HG03139 (cell line): ENCODE results near the gene ATAD2B.

Source experiments
- ATAC-seq: cut with Tn5 transposase; IDR thresholded peaks from one replicate; pipeline ENCODE4 v1.9.1; 2021; ENCODE audit not compliant: unreplicated experiment

Gene ATAD2B

GRCh38 chr2:23705771-23706612 lies 220.9 kb downstream of the ATAD2B start:
- no peak for ATAC-seq

DNA sequence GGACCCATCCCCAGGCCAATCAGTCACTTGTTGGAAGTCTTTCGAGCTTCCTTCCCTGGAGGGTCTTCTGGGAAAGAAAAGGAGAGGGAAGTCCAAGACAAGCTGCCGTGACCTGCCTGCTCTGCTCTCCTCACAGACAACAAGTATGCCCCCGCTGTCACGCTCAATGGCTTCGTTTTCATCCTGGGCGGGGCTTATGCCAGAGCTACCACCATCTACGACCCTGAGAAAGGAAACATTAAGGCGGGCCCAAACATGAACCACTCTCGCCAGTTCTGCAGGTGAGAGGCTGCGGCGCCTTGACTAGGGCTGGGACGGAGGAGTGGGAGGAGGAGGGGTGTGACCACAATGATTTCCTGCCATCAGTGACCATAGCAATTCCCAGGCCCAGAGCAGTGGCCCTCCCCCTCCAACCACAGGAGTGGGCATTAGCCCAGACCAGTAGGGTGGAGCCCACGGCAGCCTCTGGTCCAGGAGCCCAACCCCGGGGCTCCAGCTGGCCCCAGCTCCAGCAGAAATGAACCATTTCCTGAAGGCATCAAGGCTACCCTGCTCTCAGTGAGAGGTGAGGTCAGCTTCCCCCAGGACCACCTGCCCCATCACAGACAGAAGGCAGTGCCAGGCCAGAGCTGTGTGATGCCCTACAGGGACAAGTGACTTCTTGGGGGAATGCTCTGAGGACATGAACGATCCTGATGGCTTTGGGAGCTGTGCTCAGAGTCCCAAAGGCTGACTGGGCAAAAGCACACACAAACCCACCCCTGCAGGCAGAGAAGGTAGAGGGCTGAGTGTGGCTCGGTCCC lies 223.1 kb downstream of the ATAD2B start:
- no peak for ATAC-seq

- ATAC-seq = no peak
Measured at GRCh38 chr2:23703037-23703582, 223.8 kb downstream of the ATAD2B start.

DNA sequence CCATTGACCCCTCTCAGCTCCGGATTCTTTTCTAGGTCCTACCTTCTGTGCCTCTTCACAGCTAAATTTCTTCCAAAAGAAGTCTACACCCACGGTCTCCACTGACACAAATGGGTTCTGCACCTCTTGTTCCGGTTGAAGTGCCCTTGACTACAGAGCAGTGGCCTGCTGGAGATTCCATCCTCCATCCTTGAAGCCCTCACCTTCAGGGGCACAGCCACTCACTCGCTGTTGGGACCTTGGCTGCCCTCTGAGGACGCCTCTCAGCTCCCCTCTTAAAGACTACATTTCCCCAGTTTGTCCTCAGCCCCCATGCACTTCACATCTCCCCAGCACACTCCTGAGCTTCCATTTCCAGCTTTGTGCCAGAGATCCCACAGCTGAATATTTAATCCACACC lies 226.3 kb downstream of the ATAD2B start:
- ATAC-seq = no peak

GRCh38 chr2:23699580-23699925 lies 227.4 kb downstream of the ATAD2B start:
- ATAC-seq = no peak

GRCh38 chr2:23698721-23699579 lies 228.0 kb downstream of the ATAD2B start:
- ATAC-seq = no peak
